ENCODE measurements around the gene UQCRQ.

UQCRQ gene

DNA sequence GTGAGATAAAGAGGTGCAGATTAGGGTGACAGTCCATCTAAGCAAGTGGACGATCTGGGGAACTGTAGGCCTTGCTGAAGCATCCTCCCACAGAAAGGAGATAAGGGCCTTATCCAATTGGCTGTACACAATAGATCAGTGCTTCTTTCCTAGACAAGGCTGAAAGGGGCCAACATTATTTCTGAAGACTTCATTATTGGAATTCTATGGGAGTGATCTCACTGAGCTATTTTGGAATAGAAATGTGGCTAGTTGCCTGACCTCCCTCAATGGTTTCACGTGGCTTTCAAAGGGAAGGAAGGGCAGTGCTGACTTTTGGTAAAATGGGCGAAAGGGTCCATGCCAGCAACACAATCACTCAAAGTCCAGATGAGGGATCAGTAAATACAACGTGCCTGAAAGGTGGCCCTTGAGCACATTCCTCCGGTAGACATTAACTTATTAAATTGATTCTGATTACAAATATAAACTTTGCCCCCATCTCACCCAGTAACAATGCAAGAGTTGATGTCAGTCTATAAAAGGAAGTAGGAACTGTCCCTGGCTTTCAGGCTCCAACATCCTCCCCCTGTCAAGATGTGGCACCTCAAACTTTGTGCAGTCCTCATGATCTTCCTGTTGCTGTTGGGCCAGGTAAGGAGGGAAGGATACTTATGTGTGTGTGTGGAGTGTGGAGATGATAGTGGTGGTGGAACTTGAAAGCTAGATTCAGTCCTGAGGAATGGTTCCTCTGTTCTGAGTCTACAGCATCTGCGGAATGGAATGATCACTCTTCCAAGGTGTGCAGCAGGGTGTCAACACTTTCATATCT, 6.9 kb downstream of the UQCRQ start, which contains the start of gene LEAP2:
TSS of gene LEAP2 (plus strand) at position 550 of the 811 bp plus-strand sequence. CDS start at position 577, 27 bp downstream.
- Histone ChIP-seq H3K36me3 (peaks cover 44% of the 10 kb centered on the region), H3K27me3 (no peaks in the 10 kb centered on the region), H3K4me1 (ENCODE audit: control insufficient read depth in 1 of 2, insufficient read depth in 1 of 2, low read depth in 1 of 2, low read length in 1 of 2) (no peaks in the 10 kb centered on the region), H3K4me3 (ENCODE audit: low read depth in 1 of 2, low read length in 1 of 2) (no peak within 1 kb of the TSS), H3K9me3 (no peaks in the 10 kb centered on the region), H3K27ac (no peak within 1 kb of the TSS)
- TF ChIP-seq, protein P1, sequence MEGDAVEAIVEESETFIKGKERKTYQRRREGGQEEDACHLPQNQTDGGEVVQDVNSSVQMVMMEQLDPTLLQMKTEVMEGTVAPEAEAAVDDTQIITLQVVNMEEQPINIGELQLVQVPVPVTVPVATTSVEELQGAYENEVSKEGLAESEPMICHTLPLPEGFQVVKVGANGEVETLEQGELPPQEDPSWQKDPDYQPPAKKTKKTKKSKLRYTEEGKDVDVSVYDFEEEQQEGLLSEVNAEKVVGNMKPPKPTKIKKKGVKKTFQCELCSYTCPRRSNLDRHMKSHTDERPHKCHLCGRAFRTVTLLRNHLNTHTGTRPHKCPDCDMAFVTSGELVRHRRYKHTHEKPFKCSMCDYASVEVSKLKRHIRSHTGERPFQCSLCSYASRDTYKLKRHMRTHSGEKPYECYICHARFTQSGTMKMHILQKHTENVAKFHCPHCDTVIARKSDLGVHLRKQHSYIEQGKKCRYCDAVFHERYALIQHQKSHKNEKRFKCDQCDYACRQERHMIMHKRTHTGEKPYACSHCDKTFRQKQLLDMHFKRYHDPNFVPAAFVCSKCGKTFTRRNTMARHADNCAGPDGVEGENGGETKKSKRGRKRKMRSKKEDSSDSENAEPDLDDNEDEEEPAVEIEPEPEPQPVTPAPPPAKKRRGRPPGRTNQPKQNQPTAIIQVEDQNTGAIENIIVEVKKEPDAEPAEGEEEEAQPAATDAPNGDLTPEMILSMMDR (IDR thresholded peaks at IDR 0.05): no peak

DNA sequence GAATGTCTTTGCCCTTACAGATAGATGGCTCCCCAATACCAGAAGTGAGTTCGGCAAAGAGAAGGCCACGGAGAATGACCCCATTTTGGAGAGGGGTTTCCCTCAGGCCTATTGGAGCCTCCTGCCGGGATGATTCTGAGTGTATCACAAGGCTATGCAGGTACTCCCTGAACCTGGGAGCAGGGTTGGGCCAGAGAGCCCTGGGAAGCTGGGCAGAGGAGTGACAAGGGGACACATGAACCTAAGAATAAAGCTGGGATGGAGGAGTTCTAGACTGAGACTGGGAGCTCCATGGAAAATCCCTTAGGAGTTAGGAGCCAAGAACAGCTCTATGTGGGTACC, 7.5 kb downstream of the UQCRQ start:
- TF ChIP-seq, protein P1 (IDR thresholded peaks at IDR 0.05): no peak
- Histone ChIP-seq H3K9me3 (no peaks in the 10 kb centered on the region), H3K36me3 (peaks cover 48% of the 10 kb centered on the region), H3K4me3 (ENCODE audit: low read depth in 1 of 2, low read length in 1 of 2) (no peak overlapping the region), H3K4me1 (ENCODE audit: control insufficient read depth in 1 of 2, insufficient read depth in 1 of 2, low read depth in 1 of 2, low read length in 1 of 2) (no peaks in the 10 kb centered on the region), H3K27me3 (no peaks in the 10 kb centered on the region), H3K27ac (no peak overlapping the region)

DNA sequence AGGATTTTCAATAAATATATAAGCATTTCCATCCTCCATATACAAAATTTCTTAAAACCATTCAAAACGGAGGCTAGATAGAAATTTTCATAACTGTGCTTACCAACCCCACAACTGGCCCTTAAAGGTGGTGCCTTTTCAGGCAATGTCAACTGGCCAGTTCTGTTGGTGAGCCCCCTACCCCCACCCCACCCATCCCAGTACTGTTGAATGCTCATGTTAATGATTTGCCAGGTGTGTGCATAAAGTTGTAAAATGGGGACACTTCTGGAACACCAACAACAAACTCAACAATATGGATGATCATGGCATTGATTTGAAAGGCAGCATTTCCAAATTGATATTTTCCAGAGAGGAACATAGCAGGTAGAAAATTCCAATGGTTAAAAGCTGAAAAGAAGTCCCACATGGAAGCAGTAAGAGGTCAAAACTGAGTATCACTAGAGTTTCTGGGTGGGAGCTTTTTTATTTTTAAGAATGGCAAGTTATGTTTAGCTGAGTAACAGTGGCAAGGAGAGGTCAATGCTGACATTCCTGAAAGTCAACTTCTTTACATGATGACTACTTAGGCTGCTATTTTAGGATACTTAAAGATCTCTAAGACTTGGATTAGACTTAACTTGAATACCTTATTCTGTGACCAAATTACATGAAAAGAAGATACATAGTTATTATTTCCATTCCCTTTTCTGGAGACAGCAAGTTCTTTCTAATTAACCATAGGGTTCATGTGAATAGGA, 9.7 kb downstream of the UQCRQ start:
- Histone ChIP-seq H3K36me3 (peaks cover 70% of the 10 kb centered on the region), H3K4me1 (ENCODE audit: control insufficient read depth in 1 of 2, insufficient read depth in 1 of 2, low read depth in 1 of 2, low read length in 1 of 2) (no peaks in the 10 kb centered on the region), H3K4me3 (ENCODE audit: low read depth in 1 of 2, low read length in 1 of 2) (no peak overlapping the region), H3K9me3 (no peaks in the 10 kb centered on the region), H3K27ac (no peak overlapping the region), H3K27me3 (no peaks in the 10 kb centered on the region)
- TF ChIP-seq, protein P1 (IDR thresholded peaks at IDR 0.05): no peak

DNA sequence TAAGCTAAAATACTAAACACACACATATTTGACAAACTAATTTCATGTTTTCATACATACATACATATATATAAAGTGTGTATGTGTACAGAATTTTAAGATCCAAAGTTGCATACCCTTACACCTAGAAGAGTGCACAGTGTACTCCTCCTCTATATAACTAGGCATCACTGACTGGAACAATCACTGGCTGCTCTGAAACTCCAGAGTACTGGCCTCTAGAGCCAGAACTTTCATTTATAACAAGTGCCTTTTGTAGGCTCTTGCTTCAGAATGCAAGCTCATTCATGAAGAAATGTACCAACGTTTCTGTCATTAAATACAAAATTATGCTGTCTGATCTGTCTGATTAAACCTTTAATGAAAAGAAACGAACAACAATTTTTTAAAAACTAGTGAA, 11.0 kb downstream of the UQCRQ start:
- no peaks in the 10 kb centered on the region for H3K27me3 ChIP-seq
- no peak overlapping the region for H3K27ac ChIP-seq
- no peaks in the 10 kb centered on the region for H3K4me1 ChIP-seq (ENCODE audit: control insufficient read depth in 1 of 2, insufficient read depth in 1 of 2, low read depth in 1 of 2, low read length in 1 of 2)
- TF ChIP-seq, protein P1 (IDR thresholded peaks at IDR 0.05): no peak
- H3K36me3 ChIP-seq: peaks cover 79% of the 10 kb centered on the region
- no peaks in the 10 kb centered on the region for H3K9me3 ChIP-seq
- no peak overlapping the region for H3K4me3 ChIP-seq (ENCODE audit: low read depth in 1 of 2, low read length in 1 of 2)

DNA sequence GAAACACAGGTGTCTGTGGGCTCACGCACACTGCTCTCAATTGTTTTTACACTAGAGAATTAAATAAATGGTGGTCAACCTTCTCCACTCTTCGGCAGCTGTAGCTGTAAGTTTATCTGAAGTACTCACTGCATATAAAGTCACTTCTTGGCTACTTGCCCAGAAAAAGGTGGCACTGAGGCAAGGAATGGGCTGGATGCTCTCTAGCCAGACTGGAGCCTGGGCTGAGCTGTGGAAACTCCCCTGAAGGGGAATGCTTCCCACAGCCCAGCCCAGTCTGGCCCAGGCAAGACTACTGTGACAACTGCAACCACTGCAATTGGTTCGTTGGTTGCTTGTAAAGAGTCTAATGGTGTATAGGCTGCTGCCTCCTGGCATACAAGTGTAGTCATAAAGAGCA, 11.5 kb downstream of the UQCRQ start:
- H3K4me3 ChIP-seq (ENCODE audit: low read depth in 1 of 2, low read length in 1 of 2): no peak overlapping the region
- H3K4me1 ChIP-seq (ENCODE audit: control insufficient read depth in 1 of 2, insufficient read depth in 1 of 2, low read depth in 1 of 2, low read length in 1 of 2): no peaks in the 10 kb centered on the region
- H3K27me3 ChIP-seq: no peaks in the 10 kb centered on the region
- peaks cover 83% of the 10 kb centered on the region for H3K36me3 ChIP-seq
- no peak overlapping the region for H3K27ac ChIP-seq
- TF ChIP-seq, protein P1 (IDR thresholded peaks at IDR 0.05): no peak
- H3K9me3 ChIP-seq: no peaks in the 10 kb centered on the region

All from neutrophil (primary cell).